ENCODE data around the gene PUSL1.

- TF ChIP-seq EZH2phosphoT487 (IDR thresholded peaks at IDR 0.05; ENCODE audit: insufficient read depth, low read depth) (no peak), EZH2 (IDR thresholded peaks at IDR 0.05; ENCODE audit: insufficient read depth, poor library complexity, severe bottlenecking) (no peak)
Observed at GRCh38 chr1:1304331-1305299, 3.8 kb upstream of the PUSL1 start.
